GM04503 (cell line): ENCODE results near the gene GADD45GIP1.
"Not testable (repeated sequence)": the region's sequence is repeated elsewhere in the genome, so short reads cannot be mapped to it uniquely, and the experiment has no call there.

Experiments used
- DNase-seq: peaks from one replicate; pipeline ENCODE4 v3.0.0-alpha.2; 2012; ENCODE audit warnings: low read depth

The GADD45GIP1 gene

DNA sequence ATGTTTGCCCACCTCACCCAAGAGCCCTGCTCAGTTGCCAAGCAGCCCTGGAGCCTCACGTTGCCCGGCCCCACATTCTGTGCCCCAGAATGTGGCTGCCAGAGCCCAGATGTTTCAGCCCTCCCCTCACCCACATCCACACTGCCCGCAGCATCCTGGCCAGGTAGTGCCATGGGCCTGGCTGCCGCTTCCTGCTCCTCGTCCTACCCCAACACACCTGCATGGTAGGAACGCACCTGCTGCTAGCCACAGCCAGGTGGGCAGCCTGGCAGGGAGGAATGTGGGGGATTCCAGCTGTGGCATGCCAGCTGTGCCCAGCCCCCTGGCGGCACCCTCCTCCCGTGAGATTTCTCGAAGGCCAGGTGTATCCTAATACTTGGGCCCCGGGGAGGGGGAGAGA lies 30.8 kb upstream of the GADD45GIP1 start:
- no peak for DNase-seq

GRCh38 chr19:12987190-12987589 lies 30.2 kb upstream of the GADD45GIP1 start:
- DNase-seq: no peak

DNA sequence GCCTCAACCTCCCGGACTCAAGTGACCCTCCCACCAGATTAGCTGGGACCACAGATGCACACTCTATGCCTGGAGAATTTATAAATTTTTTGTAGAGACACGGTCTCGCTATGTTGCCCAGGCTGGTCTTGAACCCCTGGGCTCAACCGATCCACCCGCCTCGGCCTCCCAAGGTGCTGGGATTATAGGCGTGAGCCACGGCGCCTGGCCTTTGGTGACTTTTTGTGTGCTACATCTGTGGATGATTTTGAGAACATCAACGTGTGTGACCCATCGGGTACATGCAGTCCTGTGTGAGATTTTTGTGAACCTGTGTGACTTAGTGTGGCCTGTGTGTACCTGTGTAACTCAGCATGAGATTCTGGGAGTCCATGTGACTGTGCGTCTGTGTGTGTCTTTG lies 29.7 kb upstream of the GADD45GIP1 start:
- DNase-seq: no peak

DNA sequence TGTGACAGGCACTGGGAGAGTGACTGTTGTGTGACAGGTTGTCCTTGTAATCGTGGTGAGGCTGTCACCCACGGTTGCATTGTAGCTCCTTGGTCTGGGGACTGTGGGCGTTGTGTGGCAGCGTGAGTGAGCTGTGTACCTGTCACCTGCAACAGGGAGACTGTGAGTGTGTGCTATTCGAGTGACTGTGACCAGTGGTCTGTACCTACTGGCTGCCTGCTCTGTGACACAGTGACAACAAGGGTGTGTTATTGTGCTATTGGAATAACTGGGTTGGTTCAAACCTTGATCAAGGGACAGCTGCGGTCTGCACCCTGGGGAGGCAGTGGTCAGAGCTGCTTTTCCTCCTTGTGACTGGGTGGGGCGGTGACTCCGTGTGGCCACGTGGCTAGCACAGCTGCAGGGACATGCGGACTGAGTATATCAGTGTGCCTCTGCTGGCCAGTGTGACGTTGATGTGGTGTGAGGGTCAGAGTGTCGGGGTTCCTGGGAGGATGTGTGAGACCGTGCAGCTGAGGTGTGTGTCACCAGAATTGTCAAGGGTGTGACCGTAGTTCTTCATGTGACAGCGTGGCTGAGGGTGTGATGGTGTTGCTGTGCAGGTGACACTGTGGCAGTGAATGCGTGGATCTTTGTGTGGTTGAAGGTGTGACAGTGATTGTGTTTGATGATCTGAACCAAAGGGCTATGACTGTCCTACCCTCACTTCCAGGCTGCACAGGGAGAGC lies 28.2 kb upstream of the GADD45GIP1 start:
- no peak for DNase-seq

GRCh38 chr19:12984683-12985048 lies 27.6 kb upstream of the GADD45GIP1 start:
- no peak for DNase-seq

DNA sequence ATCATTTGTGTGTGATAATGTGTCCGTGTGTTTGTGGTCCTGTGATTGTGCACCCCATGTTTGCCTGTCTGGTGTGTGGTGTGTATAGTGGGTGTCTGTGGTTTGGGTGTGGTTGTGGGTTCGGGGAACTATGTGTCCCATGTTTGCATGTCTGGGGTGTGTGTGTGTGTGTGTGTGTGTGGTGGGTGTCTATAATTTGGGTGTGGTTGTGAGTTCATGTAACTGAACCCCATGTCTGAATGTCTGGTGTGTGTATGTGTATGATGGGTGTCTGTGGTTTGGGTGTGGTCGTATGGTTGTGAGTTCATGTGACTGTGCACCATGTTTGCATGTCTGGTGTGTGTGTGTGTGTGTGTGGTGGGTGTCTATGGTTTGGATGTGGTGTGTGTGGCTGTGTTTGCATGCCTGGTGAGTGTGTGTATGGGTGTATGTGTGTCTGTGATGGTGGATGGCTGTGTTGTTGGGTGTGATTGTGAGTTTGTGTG lies 27.2 kb upstream of the GADD45GIP1 start:
- DNase-seq: no peak

DNA sequence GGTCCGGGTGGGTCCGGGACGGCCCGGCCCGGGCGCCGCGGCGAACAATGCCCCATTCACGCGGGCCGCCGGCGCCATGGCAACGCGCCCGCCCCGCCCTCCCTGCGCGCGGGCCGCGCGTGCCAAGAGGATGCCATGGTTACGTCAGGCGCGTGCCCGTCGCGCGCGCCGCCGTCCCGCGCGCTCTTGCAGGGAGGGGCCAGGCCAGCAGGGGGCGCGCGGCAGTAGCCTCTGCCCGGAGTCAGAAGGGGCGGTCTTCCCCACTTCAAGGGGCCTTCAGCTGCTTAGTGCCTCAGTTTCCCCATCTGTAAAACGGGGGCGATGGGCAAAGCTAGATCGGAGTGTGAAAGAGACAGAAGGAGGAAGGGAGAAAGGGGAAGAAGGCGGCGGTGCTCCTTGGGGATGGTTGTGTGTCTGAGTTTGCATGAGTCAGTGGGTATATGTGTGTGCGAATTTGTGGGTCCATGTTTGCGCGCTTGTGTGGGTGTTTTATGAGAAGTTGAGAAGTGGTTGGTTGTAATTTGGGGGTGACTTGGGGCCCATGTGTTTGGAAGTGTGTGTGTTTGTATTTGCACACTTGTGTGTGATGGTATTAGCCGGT lies 26.6 kb upstream of the GADD45GIP1 start:
- no peak for DNase-seq

DNA sequence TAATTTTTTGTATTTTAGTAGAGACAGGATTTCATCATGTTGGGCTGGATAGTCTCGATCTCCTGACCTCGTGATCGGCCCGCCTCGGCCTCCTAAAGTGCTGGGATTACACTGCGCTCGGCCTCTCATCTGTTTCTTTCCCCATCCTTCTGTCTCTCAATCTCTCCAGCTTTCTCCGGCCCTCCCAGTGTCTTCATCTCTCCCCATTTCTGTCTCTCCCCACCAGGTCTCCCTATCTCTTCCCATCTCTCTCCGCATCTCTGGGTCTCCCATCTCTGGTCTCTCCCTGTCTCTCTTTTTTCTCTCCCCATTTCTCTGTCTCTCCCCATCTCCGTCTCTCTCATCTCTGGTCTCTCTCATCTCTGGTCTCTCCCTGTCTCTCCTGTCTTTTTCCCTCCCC lies 26.1 kb upstream of the GADD45GIP1 start:
- DNase-seq: no peak

- no peak for DNase-seq
Observed at GRCh38 chr19:12982648-12983047, 25.6 kb upstream of the GADD45GIP1 start.

DNA sequence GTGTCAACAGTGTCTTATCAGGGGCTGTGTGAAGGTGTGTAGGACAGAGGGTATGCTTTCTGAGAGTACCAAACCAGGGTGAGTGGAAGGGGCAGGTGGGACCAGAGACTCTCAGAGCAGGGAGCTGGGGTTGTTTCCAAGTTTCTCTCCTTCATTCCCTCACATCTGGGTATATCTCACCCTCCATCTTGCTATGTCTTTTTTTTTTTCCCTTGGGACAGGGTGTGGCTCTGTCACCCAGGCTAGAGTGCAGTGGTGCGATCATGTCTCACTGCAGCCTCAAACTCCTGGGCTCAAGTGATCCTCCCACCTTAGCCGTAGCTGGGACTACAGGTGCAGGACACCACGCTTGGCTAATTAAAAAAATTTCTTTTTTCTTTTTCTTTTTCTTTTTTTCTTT lies 23.0 kb upstream of the GADD45GIP1 start:
- no peak for DNase-seq

- DNase-seq: not testable (repeated sequence)
Observed at GRCh38 chr19:12976109-12976508, 19.1 kb upstream of the GADD45GIP1 start.

DNA sequence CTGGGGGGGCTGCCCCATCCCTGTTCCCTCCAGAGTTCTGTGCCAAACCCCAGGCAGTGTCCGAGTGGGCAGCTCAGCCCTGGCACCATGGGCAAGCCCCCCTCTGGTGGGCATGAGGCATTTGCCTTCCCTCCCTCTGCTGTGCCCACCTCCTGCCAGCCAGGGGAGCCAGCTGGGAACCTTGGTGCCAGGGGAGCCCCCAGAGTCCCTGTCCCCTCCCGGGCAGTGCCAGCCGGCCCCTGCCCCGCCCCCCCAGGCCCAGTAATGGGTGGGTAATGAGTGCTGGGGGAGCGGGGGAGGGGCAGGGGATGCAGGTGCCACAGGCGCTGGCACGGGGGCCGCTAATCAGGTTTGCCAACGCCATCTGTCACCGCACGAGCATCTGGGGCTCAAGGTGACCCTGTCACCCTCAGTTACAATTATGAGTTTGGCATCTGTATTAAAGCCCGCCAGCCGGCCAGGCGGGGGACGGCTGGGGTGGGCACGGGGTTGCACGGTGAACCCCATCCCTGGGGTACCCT lies 18.3 kb upstream of the GADD45GIP1 start:
- DNase-seq: no peak

DNA sequence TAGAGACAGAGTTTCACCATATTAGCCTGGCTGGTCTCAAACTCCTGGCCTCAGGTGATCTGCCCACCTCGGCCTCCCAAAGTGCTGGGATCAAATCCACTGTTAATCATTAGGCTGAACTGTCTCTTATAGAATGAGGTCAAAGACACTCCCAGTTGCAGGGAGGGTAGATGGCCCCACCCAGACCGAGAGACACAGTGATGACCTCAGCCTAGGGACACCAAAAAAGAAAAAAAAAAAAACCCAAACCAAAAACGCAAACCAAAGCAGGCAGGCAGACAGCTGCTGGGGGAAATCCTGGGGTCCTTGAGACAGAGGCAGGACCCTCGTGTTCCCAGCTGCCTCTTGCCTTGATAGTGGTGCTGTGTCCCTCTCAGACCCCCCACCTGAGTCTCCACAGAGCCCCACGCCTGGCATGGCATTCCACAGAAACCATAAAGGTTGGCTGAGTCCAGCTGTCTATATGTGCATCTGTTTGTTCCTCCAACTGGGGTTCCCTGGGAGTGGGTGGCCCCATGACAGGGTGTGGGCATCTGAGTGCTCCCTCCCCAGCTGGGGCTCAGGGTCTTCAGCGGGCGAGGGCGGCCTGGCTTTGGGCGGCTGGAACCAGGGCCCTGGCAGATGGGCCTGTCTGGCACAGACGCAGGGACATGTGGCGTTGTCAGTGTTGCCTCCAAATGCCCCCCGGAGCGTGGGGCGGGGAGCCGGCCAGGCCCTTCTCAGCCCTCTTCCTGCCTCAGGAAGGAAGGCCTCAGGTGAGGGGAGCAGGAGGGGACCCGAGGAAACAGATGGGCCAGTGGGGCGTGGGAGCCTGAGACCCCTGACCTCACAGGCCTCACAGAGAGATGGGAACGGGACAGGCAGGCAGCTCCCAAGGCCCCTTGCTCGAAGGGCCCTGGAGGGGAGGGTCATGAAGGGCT lies 17.5 kb upstream of the GADD45GIP1 start:
- DNase-seq: no peak

DNA sequence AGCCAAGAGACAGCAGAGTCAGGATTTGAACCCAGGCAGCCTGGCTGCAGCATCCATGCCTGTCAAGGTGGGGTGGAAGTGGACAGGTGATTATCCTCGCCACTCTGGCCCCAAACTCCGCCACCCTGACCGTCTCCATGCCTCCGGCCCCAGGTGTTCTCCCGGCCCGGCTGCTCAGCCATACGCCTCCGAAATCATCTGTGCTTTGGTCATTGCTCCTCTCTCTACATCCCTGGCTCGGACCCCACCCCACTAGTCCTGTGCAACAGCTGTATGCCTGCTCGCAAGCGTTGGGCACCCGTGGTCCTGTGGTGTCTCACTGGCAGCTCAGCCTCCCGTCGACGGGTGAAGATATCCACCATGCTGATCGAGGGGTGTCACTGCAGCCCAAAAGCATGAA lies 16.2 kb upstream of the GADD45GIP1 start:
- no peak for DNase-seq

DNA sequence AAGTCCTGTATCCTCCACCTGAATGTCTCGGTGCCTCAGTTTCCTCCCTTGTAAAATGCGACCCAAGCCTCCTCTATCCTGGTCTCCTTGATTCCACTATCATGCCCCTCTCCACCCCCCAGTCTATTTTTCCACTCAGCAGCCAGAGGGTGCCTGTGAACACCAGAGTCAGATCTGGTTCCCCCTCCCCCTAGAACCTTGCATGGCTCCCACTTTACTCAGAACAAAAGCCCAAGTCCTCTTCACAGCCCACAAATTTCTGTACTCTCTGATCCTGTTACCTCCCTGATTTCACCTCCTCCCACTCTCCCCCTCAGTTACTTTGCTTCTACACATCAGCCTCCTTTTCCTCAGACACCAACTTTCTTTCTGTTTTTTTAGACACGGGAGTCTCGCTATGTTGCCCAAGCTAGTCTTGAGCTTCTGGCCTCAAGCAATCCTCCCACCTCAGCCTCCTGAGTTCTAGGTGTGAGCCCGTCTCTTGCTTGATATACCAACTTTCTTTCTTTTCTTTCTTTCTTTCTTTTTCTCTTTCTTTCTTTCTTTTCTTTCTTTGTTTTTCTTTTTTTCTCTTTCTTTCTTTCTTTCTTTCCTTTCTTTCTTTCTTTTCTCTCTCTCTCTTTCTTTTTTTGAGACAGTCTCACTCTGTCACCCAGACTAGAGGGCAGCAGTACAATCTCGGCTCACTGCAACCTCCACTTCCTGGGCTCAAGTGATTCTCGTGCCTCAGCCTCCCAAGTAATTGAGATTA lies 13.2 kb upstream of the GADD45GIP1 start:
- DNase-seq: no peak

GRCh38 chr19:12969292-12969988 lies 12.4 kb upstream of the GADD45GIP1 start, which contains the start of gene DAND5:
DAND5 (plus strand) TSS chr19:12969576; CDS start chr19:12969661, 85 bp downstream.
- no peak for DNase-seq

- DNase-seq: no peak
Observed at GRCh38 chr19:12967907-12968306, 10.9 kb upstream of the GADD45GIP1 start.

DNA sequence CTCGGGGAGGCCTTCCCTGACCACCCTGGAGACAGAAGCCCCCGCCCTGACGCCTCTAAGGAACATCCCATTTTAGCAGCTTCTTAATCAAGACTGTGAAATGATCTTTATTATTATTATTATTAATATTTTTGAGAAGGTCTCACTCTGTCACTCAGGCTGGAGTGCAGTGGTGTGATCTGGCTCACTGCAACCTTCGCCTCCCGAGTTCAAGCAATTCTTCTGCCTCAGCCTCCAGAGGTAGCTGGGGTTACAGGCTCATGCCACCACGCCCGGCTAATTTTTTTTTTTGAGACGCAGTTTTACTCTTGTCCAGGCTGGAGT lies 8.8 kb upstream of the GADD45GIP1 start:
- DNase-seq: no peak

DNA sequence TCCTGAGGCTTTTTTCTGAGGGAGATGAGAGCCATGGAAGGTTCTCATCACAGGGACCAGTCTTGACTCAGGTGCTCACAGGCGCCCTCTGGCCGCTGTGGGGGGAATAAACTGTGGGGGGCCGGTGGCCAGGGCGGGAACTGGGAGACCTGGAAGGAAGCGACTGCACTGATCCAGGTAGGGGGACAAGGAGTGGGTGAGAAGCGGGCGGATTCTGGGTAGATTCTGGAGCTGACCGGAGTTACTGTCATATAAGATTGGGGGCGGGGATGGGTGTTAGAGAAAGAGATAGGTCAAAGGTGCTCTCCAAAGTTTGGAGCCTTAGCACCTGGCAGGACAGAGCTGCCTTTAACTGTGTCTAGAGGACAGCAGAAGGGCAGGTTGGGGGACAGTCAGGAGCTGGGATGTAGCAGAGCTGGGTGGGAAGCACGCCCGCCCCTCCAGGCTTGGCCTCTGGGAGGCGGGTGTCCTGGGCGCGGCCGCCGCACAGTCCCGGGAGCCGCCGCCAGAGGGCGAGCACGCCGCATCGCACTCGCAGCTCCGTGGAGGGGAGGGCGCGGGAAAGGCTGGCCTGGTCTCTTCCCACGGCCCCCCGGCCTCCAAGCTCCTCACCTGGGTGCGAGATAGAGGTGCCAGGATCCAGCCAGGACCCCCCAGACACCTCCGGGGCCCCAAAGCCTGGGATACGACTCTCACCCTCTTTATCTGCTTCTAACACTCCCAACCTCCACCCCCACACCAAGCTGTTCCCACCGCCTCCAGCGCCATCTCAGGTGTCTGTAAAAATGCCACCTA lies 8.2 kb upstream of the GADD45GIP1 start:
- DNase-seq: no peak

GRCh38 chr19:12959481-12959880 lies 2.5 kb upstream of the GADD45GIP1 start:
- DNase-seq: no peak
